DND-41 (cell line): ENCODE data around the gene MICU2.

Experiments used
- ATAC-seq: fragments of 200-7000 bp; cut with Tn5 transposase; 3 replicates; pipeline ENCODE4 v1.9.1; 2021; ENCODE audit warnings: low read depth; ENCODE audit not compliant: insufficient read depth
- DNase-seq: peaks from one replicate; pipeline ENCODE4 v3.0.0-alpha.2; 2020
- H2AFZ ChIP-seq: 2 replicates; pipeline ENCODE4 v1.6.0; 2012; ENCODE audit warnings: low read depth, low read length
- H3K27ac ChIP-seq: 2 replicates; pipeline ENCODE4 v1.5.1; 2012; ENCODE audit warnings: low read length, inconsistent platforms
- H3K27me3 ChIP-seq: fragments of 200-600 bp; sonication (generic); 2 replicates; pipeline ENCODE4 v1.6.0; 2012; ENCODE audit warnings: low read length, mild to moderate bottlenecking, inconsistent platforms; ENCODE audit not compliant: insufficient read depth, poor library complexity
- H3K36me3 ChIP-seq: 2 replicates; pipeline ENCODE4 v1.5.1; 2012; ENCODE audit warnings: low read length, inconsistent platforms; ENCODE audit not compliant: insufficient read depth
- H3K4me1 ChIP-seq: 2 replicates; pipeline ENCODE4 v1.5.1; 2012; ENCODE audit warnings: mild to moderate bottlenecking, low read length; ENCODE audit not compliant: insufficient read depth
- H3K4me2 ChIP-seq: 2 replicates; pipeline ENCODE4 v1.6.0; 2012; ENCODE audit warnings: mild to moderate bottlenecking, moderate library complexity, low read length, inconsistent platforms; ENCODE audit not compliant: insufficient read depth
- H3K4me3 ChIP-seq, 2 experiments: fragments of 200-600 bp in 1 of 2; shearing (Covaris generic) in 1 of 2; 2 replicates each; pipeline ENCODE4 v1.5.1; 2012 to 2016; ENCODE audit warnings: inconsistent platforms in 2 of 2, low read length in 2 of 2, mild to moderate bottlenecking in 2 of 2, low read depth in 1 of 2, moderate library complexity in 1 of 2
- H3K79me2 ChIP-seq: 2 replicates; pipeline ENCODE4 v1.6.0; 2012; ENCODE audit warnings: low read length, inconsistent platforms; ENCODE audit not compliant: insufficient read depth
- H3K9ac ChIP-seq: 2 replicates; pipeline ENCODE4 v1.6.0; 2012; ENCODE audit warnings: low read depth, mild to moderate bottlenecking, inconsistent platforms, low read length, moderate library complexity
- H3K9me3 ChIP-seq: 2 replicates; pipeline ENCODE4 v1.5.1; 2012; ENCODE audit warnings: low read length, moderate library complexity, mild to moderate bottlenecking, inconsistent platforms; ENCODE audit not compliant: insufficient read depth, severe bottlenecking
- H4K20me1 ChIP-seq: 2 replicates; pipeline ENCODE4 v1.6.0; 2012; ENCODE audit warnings: low read length; ENCODE audit not compliant: insufficient read depth
- CTCF ChIP-seq: IDR thresholded peaks from 2 replicates; pipeline ENCODE4 v1.5.1; 2012; ENCODE audit warnings: borderline replicate concordance, low read length, moderate library complexity, mild to moderate bottlenecking; ENCODE audit not compliant: poor library complexity, severe bottlenecking; ENCODE audit errors: extremely low read depth
- EZH2 ChIP-seq: IDR thresholded peaks from 3 replicates; pipeline ENCODE4 v1.6.1; 2012; ENCODE audit warnings: borderline replicate concordance, low read depth, mild to moderate bottlenecking, moderate library complexity, low read length, inconsistent platforms; ENCODE audit not compliant: severe bottlenecking

The MICU2 gene

GRCh38 chr13:21531455-21531854, 72.5 kb downstream of the MICU2 start:
- H3K27me3 ChIP-seq: no peaks in the 10 kb centered on the region
- no peak overlapping the region for H2AFZ ChIP-seq
- peaks cover 10% of the 10 kb centered on the region; the same call in 1 of the 2 replicates for H3K36me3 ChIP-seq
- no peak overlapping the region for H3K4me2 ChIP-seq
- DNase-seq (no peak), ATAC-seq (no peak)
- H3K9ac ChIP-seq: no peak overlapping the region
- H3K79me2 ChIP-seq: no peaks in the 10 kb centered on the region
- no peak overlapping the region for H3K4me3 ChIP-seq
- peaks cover 18% of the 10 kb centered on the region for H3K4me1 ChIP-seq
- H4K20me1 ChIP-seq: no peaks in the 10 kb centered on the region
- no peaks in the 10 kb centered on the region for H3K9me3 ChIP-seq
- TF ChIP-seq CTCF (no peak), EZH2 (no peak)
- no peak overlapping the region for H3K27ac ChIP-seq

- no peak for DNase-seq
- no peaks in the 10 kb centered on the region for H3K9me3 ChIP-seq
- no peak overlapping the region for H3K4me3 ChIP-seq
- no peak for TF ChIP-seq CTCF
- no peak for TF ChIP-seq EZH2
- H3K79me2 ChIP-seq: no peaks in the 10 kb centered on the region
- H4K20me1 ChIP-seq: no peaks in the 10 kb centered on the region
- no peak overlapping the region for H3K9ac ChIP-seq
- H3K27me3 ChIP-seq: no peaks in the 10 kb centered on the region
- peaks cover 18% of the 10 kb centered on the region for H3K4me1 ChIP-seq
- no peak overlapping the region for H3K4me2 ChIP-seq
- H3K36me3 ChIP-seq: peaks cover 10% of the 10 kb centered on the region; the same call in 1 of the 2 replicates
- no peak for ATAC-seq
- H3K27ac ChIP-seq: no peak overlapping the region
- H2AFZ ChIP-seq: no peak overlapping the region
Observed at GRCh38 chr13:21530656-21531055, 73.3 kb downstream of the MICU2 start.

- H3K27me3 ChIP-seq: no peaks in the 10 kb centered on the region
- no peaks in the 10 kb centered on the region for H3K9me3 ChIP-seq
- peaks cover 18% of the 10 kb centered on the region for H3K4me1 ChIP-seq
- no peaks in the 10 kb centered on the region for H4K20me1 ChIP-seq
- peak; percentile 82 for ATAC-seq
- no peak for TF ChIP-seq CTCF
- H3K4me2 ChIP-seq: no peak overlapping the region
- no peak overlapping the region for H3K9ac ChIP-seq
- H3K4me3 ChIP-seq: no peak overlapping the region
- peak; percentile 12 for DNase-seq
- H3K79me2 ChIP-seq: no peaks in the 10 kb centered on the region
- peaks cover 10% of the 10 kb centered on the region; the same call in 1 of the 2 replicates for H3K36me3 ChIP-seq
- H3K27ac ChIP-seq: peak overlapping the region; percentile 40; the same call in 1 of the 2 replicates
- H2AFZ ChIP-seq: no peak overlapping the region
Observed at GRCh38 chr13:21529146-21529893, 74.7 kb downstream of the MICU2 start.
